GM21360 (cell line): ENCODE results near the gene NAT10.
"Not testable (repeated sequence)": the region's sequence is repeated elsewhere in the genome, so short reads cannot be mapped to it uniquely, and the experiment has no call there.

Source experiments
- ATAC-seq: cut with Tn5 transposase; IDR thresholded peaks from one replicate; pipeline ENCODE4 v1.9.1; 2021; ENCODE audit warnings: mild to moderate bottlenecking, moderate library complexity; ENCODE audit not compliant: unreplicated experiment

NAT10 gene

GRCh38 chr11:34105079-34105956 is at the start of gene NAT10:
Gene NAT10, plus strand, starts transcription at chr11:34105629. Its CDS starts 2,597 bp downstream, at chr11:34108226.
- ATAC-seq = peak; percentile 89

- ATAC-seq = no peak
Measured at GRCh38 chr11:34056672-34057071, 48.8 kb upstream of the NAT10 start.

- no peak for ATAC-seq
Measured at GRCh38 chr11:34063061-34063795, 42.2 kb upstream of the NAT10 start.

- no peak for ATAC-seq
Measured at GRCh38 chr11:34064291-34064690, 41.1 kb upstream of the NAT10 start.

- ATAC-seq = no peak
Measured at GRCh38 chr11:34065505-34066203, 39.8 kb upstream of the NAT10 start.

GRCh38 chr11:34066766-34067165 is 38.7 kb upstream of the NAT10 start:
- ATAC-seq = not testable (repeated sequence)

- ATAC-seq = no peak
Measured at GRCh38 chr11:34067383-34068065, 37.9 kb upstream of the NAT10 start.

- no peak for ATAC-seq
Measured at GRCh38 chr11:34068111-34068510, 37.3 kb upstream of the NAT10 start.

GRCh38 chr11:34071306-34071705 is 34.1 kb upstream of the NAT10 start:
- ATAC-seq = not testable (repeated sequence)

GRCh38 chr11:34072041-34072440 is 33.4 kb upstream of the NAT10 start:
- ATAC-seq = no peak

- ATAC-seq = no peak
Measured at GRCh38 chr11:34072832-34073231, 32.6 kb upstream of the NAT10 start.

GRCh38 chr11:34074391-34074790 is 31.0 kb upstream of the NAT10 start:
- ATAC-seq = no peak

GRCh38 chr11:34075178-34075820 is 30.1 kb upstream of the NAT10 start:
- no peak for ATAC-seq

- no peak for ATAC-seq
Measured at GRCh38 chr11:34080609-34081008, 24.8 kb upstream of the NAT10 start.

- no peak for ATAC-seq
Measured at GRCh38 chr11:34084637-34085036, 20.8 kb upstream of the NAT10 start.

- ATAC-seq = no peak
Measured at GRCh38 chr11:34086554-34087283, 18.7 kb upstream of the NAT10 start.

GRCh38 chr11:34091825-34092224 is 13.6 kb upstream of the NAT10 start:
- no peak for ATAC-seq

- not testable (repeated sequence) for ATAC-seq
Measured at GRCh38 chr11:34094900-34095299, 10.5 kb upstream of the NAT10 start.

- no peak for ATAC-seq
Measured at GRCh38 chr11:34098813-34099212, 6.6 kb upstream of the NAT10 start.

- ATAC-seq = no peak
Measured at GRCh38 chr11:34104680-34105078, 750 bp upstream of the NAT10 start.
